Lower lobe of right lung (tissue), 2 donors: ENCODE data around the gene ZNF488. TPM values are rescaled to one million over a fixed set of nuclear protein-coding genes. Genes with fewer than 3 reads are reported as not detected.
A peak's percentile ranks its signal among the peaks of the same experiment; 100 is the strongest.

Experiments used
- ATAC-seq, 2 donors: fragments of 200-7000 bp; cut with Tn5 transposase; one replicate each; pipeline ENCODE4 v1.9.1; 2020 to 2022; ENCODE audit warnings: mild to moderate bottlenecking in 2 of 2, moderate library complexity in 2 of 2
- DNase-seq: peaks from one replicate; pipeline ENCODE4 v3.0.0-alpha.2; 2020
- H3K27ac ChIP-seq: fragments of 200-600 bp; one replicate; pipeline ENCODE4 v1.8.0; 2022
- H3K27me3 ChIP-seq: fragments of 200-600 bp; one replicate; pipeline ENCODE4 v1.8.0; 2022; ENCODE audit warnings: low read depth
- H3K36me3 ChIP-seq: fragments of 200-600 bp; one replicate; pipeline ENCODE4 v1.8.0; 2022; ENCODE audit warnings: mild to moderate bottlenecking
- H3K4me1 ChIP-seq: fragments of 200-600 bp; one replicate; pipeline ENCODE4 v1.8.0; 2022
- H3K4me3 ChIP-seq: fragments of 200-600 bp; one replicate; pipeline ENCODE4 v1.8.0; 2022; ENCODE audit warnings: mild to moderate bottlenecking
- H3K9me3 ChIP-seq: fragments of 200-600 bp; one replicate; pipeline ENCODE4 v1.8.0; 2022
- intact Hi-C: fragments of 100-400 bp; cut with DNase I; formaldehyde crosslinking; loops from one replicate; pipeline ENCODE4 v1.11.0; 2022
- total RNA-seq: library from RNA; stranded (reverse); fragmentation: NEBNext Ultra II Directional; extraction: Animal tissue kit (Norgen Biotek cat#: 25700); gene quantifications from one replicate; pipeline ENCODE4 v1.2.1, GENCODE V29; 2021
- TF ChIP-seq, protein P1 (sequence below): fragments of 200-600 bp; IDR thresholded peaks from one replicate; pipeline ENCODE4 v1.8.0; 2022; ENCODE audit warnings: antibody characterized with exemption, mild to moderate bottlenecking
- donor health status: DM: no; HTN: yes; CAD: no; lungs with severe emphysema.

ZNF488 gene
- total RNA-seq, 1 donor from 2014 or later: 0.38 TPM

GRCh38 chr10:47323636-47324296 is 60.3 kb downstream of the ZNF488 start:
- no peak overlapping the region for H3K4me3 ChIP-seq
- ATAC-seq (no peak), DNase-seq (no peak)
- peaks cover 8% of the 10 kb centered on the region for H3K27me3 ChIP-seq
- no peaks in the 10 kb centered on the region for H3K4me1 ChIP-seq
- H3K27ac ChIP-seq: no peak overlapping the region
- intact Hi-C loops: no loop called here
- no peaks in the 10 kb centered on the region for H3K36me3 ChIP-seq
- TF ChIP-seq, protein P1, sequence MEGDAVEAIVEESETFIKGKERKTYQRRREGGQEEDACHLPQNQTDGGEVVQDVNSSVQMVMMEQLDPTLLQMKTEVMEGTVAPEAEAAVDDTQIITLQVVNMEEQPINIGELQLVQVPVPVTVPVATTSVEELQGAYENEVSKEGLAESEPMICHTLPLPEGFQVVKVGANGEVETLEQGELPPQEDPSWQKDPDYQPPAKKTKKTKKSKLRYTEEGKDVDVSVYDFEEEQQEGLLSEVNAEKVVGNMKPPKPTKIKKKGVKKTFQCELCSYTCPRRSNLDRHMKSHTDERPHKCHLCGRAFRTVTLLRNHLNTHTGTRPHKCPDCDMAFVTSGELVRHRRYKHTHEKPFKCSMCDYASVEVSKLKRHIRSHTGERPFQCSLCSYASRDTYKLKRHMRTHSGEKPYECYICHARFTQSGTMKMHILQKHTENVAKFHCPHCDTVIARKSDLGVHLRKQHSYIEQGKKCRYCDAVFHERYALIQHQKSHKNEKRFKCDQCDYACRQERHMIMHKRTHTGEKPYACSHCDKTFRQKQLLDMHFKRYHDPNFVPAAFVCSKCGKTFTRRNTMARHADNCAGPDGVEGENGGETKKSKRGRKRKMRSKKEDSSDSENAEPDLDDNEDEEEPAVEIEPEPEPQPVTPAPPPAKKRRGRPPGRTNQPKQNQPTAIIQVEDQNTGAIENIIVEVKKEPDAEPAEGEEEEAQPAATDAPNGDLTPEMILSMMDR: no peak
- no peaks in the 10 kb centered on the region for H3K9me3 ChIP-seq

GRCh38 chr10:47323087-47323486 is 61.0 kb downstream of the ZNF488 start:
- Histone ChIP-seq H3K36me3 (no peaks in the 10 kb centered on the region), H3K4me3 (no peak overlapping the region), H3K27ac (no peak overlapping the region), H3K4me1 (no peaks in the 10 kb centered on the region), H3K9me3 (no peaks in the 10 kb centered on the region), H3K27me3 (peaks cover 8% of the 10 kb centered on the region)
- DNase-seq (no peak), ATAC-seq (no peak)
- intact Hi-C loops: no loop called here
- TF ChIP-seq, protein P1: no peak

GRCh38 chr10:47322300-47323061 is 61.6 kb downstream of the ZNF488 start, which contains the start of gene GDF2:
Gene GDF2, plus strand, starts transcription at chr10:47322454. Its CDS starts 215 bp downstream, at chr10:47322669.
- ATAC-seq (peak in 1 of 2 donors; percentile 17), DNase-seq (no peak)
- Histone ChIP-seq H3K4me1 (no peaks in the 10 kb centered on the region), H3K27me3 (peaks cover 8% of the 10 kb centered on the region), H3K27ac (no peak within 1 kb of the TSS), H3K4me3 (no peak within 1 kb of the TSS), H3K36me3 (no peaks in the 10 kb centered on the region), H3K9me3 (no peaks in the 10 kb centered on the region)
- intact Hi-C loops: no loop called here
- TF ChIP-seq, protein P1: no peak

GRCh38 chr10:47321521-47322195 is 62.4 kb downstream of the ZNF488 start:
- intact Hi-C loops: no loop called here
- ATAC-seq: peak in 1 of 2 donors; percentile 7
- TF ChIP-seq, protein P1: no peak
- peaks cover 8% of the 10 kb centered on the region for H3K27me3 ChIP-seq
- H3K9me3 ChIP-seq: no peaks in the 10 kb centered on the region
- no peaks in the 10 kb centered on the region for H3K36me3 ChIP-seq
- DNase-seq: no peak
- no peaks in the 10 kb centered on the region for H3K4me1 ChIP-seq
- no peak overlapping the region for H3K4me3 ChIP-seq
- no peak overlapping the region for H3K27ac ChIP-seq

GRCh38 chr10:47320812-47321211 is 63.3 kb downstream of the ZNF488 start:
- no peaks in the 10 kb centered on the region for H3K4me1 ChIP-seq
- TF ChIP-seq, protein P1: no peak
- peaks cover 8% of the 10 kb centered on the region for H3K27me3 ChIP-seq
- no peaks in the 10 kb centered on the region for H3K36me3 ChIP-seq
- no peaks in the 10 kb centered on the region for H3K9me3 ChIP-seq
- no peak for DNase-seq
- intact Hi-C loops: no loop called here
- no peak overlapping the region for H3K27ac ChIP-seq
- no peak overlapping the region for H3K4me3 ChIP-seq
- ATAC-seq: no peak
